ENCODE measurements around the gene SMAD3. TPM values are rescaled to one million over a fixed set of nuclear protein-coding genes. Genes with fewer than 3 reads are reported as not detected.

The SMAD3 gene
- total RNA-seq, 2 donors from 2014 or later, result 47.9 to 78.5 TPM

DNA sequence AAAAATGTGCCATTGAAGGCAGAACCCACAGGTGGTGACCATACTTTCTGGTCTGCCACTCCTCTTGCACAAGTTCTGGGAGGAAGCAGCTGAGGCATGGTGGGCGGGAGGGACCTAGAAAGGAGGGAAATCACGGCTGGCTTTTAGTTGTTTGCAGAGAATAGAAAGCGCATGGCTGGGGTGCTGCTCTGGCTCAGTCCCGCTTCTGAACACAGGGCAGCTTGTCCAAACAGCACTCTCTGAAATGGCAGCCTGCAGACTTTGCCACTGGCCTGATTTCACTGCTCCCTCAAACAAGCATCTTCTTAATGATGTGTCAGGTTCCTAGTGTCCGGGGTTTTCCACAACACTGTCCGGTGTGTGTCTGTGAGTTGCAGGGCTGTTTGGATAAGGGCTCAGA lies 112.3 kb downstream of the SMAD3 start:
- Histone ChIP-seq H3K27ac (peak overlapping the region; percentile 20 to 36), H3K4me1 (ENCODE audit: control insufficient read depth in 1 of 2, low read depth in 2 of 2) (peaks cover 20 to 44% of the 10 kb centered on the region in 2 donors), H3K27me3 (replicated peaks; ENCODE audit: insufficient read depth) (no peaks in the 10 kb centered on the region), H3K9me3 (no peaks in the 10 kb centered on the region), H3K4me3 (no peak overlapping the region), H3K36me3 (no peaks in the 10 kb centered on the region)
- TF ChIP-seq, protein P1, sequence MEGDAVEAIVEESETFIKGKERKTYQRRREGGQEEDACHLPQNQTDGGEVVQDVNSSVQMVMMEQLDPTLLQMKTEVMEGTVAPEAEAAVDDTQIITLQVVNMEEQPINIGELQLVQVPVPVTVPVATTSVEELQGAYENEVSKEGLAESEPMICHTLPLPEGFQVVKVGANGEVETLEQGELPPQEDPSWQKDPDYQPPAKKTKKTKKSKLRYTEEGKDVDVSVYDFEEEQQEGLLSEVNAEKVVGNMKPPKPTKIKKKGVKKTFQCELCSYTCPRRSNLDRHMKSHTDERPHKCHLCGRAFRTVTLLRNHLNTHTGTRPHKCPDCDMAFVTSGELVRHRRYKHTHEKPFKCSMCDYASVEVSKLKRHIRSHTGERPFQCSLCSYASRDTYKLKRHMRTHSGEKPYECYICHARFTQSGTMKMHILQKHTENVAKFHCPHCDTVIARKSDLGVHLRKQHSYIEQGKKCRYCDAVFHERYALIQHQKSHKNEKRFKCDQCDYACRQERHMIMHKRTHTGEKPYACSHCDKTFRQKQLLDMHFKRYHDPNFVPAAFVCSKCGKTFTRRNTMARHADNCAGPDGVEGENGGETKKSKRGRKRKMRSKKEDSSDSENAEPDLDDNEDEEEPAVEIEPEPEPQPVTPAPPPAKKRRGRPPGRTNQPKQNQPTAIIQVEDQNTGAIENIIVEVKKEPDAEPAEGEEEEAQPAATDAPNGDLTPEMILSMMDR (IDR thresholded peaks at IDR 0.05), result no peak
- no peak for ATAC-seq (ENCODE audit: insufficient number of reproducible peaks, low FRiP score, low read depth)
- no peak for DNase-seq (ENCODE audit: low spot score)

DNA sequence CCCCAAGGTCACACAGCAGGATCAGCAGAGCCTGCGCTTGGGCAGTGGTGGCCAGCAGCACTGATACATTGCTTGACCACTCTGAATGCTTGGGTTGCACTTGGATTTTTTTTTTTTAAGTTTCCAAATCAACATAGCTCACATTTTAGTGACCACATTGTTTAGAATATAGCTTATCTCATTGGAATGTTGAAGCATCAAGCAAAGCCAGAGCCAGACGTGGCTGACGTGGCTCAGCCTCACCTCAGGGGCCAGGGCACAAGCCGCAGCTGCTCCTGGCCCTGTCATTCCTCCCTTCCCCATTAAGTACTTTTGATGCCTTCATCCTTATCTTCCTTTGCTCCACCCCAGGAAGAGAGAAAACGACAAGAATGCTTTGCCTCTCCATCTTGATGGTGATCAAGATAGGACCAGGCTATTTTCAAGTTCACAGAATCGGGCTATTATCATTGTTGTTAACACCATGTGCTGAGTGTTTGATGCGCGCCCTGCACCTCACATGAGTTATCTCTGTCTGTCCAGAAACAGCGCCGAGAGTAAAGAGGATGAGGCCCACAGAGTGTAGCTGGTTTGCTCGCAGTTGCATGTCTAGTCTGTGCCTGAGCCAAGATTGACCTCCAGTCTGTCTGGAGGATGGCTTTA lies 113.3 kb downstream of the SMAD3 start:
- no peak for DNase-seq (ENCODE audit: low spot score)
- ATAC-seq (ENCODE audit: insufficient number of reproducible peaks, low FRiP score, low read depth), result peak; percentile 72
- Histone ChIP-seq H3K36me3 (no peaks in the 10 kb centered on the region), H3K27me3 (replicated peaks; ENCODE audit: insufficient read depth) (no peaks in the 10 kb centered on the region), H3K27ac (peak overlapping the region; percentile 20 to 36), H3K4me1 (ENCODE audit: control insufficient read depth in 1 of 2, low read depth in 2 of 2) (peaks cover 20 to 44% of the 10 kb centered on the region in 2 donors), H3K4me3 (no peak overlapping the region), H3K9me3 (no peaks in the 10 kb centered on the region)
- TF ChIP-seq, protein P1 (IDR thresholded peaks at IDR 0.05), result no peak

GRCh38 chr15:67179411-67179995 lies 114.1 kb downstream of the SMAD3 start:
- Histone ChIP-seq H3K4me3 (no peak overlapping the region), H3K36me3 (peaks cover 3% of the 10 kb centered on the region), H3K9me3 (no peaks in the 10 kb centered on the region), H3K4me1 (ENCODE audit: control insufficient read depth in 1 of 2, low read depth in 2 of 2) (peaks cover 20 to 44% of the 10 kb centered on the region in 2 donors), H3K27ac (peak overlapping the region in 1 of 2 donors; percentile 25), H3K27me3 (replicated peaks; ENCODE audit: insufficient read depth) (no peaks in the 10 kb centered on the region)
- TF ChIP-seq, protein P1 (IDR thresholded peaks at IDR 0.05), result no peak
- DNase-seq (ENCODE audit: low spot score) (no peak), ATAC-seq (ENCODE audit: insufficient number of reproducible peaks, low FRiP score, low read depth) (no peak)

GRCh38 chr15:67180035-67180434 lies 114.6 kb downstream of the SMAD3 start:
- H3K36me3 ChIP-seq, result peaks cover 8% of the 10 kb centered on the region
- H3K4me3 ChIP-seq, result no peak overlapping the region
- TF ChIP-seq, protein P1 (IDR thresholded peaks at IDR 0.05), result no peak
- peak overlapping the region in 1 of 2 donors; percentile 25 for H3K27ac ChIP-seq
- H3K9me3 ChIP-seq, result no peaks in the 10 kb centered on the region
- no peaks in the 10 kb centered on the region for H3K27me3 ChIP-seq (replicated peaks; ENCODE audit: insufficient read depth)
- H3K4me1 ChIP-seq (ENCODE audit: control insufficient read depth in 1 of 2, low read depth in 2 of 2), result peaks cover 20 to 44% of the 10 kb centered on the region in 2 donors
- no peak for ATAC-seq (ENCODE audit: insufficient number of reproducible peaks, low FRiP score, low read depth)
- no peak for DNase-seq (ENCODE audit: low spot score)

DNA sequence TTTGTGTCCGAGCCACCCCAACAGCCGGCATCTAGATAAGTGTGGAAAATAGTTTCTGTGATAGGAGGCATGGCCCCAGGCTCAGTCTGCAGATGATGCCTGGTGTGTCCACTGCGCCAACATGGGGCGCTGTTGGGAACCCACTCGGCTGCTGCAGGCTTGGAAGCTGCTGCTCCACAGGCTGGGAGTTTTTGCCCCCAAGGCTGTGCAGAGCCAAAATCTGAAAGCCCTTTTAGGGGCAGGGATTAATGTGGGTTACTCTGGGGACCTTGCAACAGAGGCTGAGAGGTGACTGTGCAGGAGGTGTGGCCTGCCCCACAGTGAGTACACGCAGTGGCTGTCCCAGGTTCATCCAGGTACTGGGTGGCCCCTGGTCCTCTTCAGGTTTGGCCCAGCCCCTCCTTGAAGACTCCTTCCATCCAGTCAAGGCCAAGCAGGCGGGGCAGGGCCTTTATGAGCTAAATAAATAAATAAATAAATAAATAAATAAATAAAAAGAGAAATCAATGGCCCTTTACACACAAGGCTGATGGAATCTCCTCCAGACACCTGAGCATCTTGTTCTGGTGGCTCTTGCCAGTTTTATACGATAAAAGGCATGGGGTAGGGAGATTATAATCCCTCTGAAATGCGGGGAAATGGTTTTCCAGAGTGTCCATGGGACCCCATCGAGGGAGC lies 115.3 kb downstream of the SMAD3 start:
- Histone ChIP-seq H3K4me3 (no peak overlapping the region), H3K9me3 (no peaks in the 10 kb centered on the region), H3K4me1 (ENCODE audit: control insufficient read depth in 1 of 2, low read depth in 2 of 2) (peaks cover 17 to 44% of the 10 kb centered on the region in 2 donors), H3K27ac (no peak overlapping the region), H3K27me3 (replicated peaks; ENCODE audit: insufficient read depth) (no peaks in the 10 kb centered on the region), H3K36me3 (peaks cover 9% of the 10 kb centered on the region)
- TF ChIP-seq, protein P1 (IDR thresholded peaks at IDR 0.05), result no peak
- ATAC-seq (ENCODE audit: insufficient number of reproducible peaks, low FRiP score, low read depth), result no peak
- DNase-seq (ENCODE audit: low spot score), result no peak
